Measurements from ENCODE around the gene C20orf204.
"Not testable (repeated sequence)": the region's sequence is repeated elsewhere in the genome, so short reads cannot be mapped to it uniquely, and the experiment has no call there.

C20orf204 gene

GRCh38 chr20:64084685-64085152 is 48.7 kb downstream of the C20orf204 start:
- no peak for DNase-seq

GRCh38 chr20:64086801-64087200 is 50.8 kb downstream of the C20orf204 start:
- DNase-seq, result no peak

GRCh38 chr20:64087226-64087825 is 51.3 kb downstream of the C20orf204 start:
- DNase-seq, result not testable (repeated sequence)

GRCh38 chr20:64088586-64088985 is 52.6 kb downstream of the C20orf204 start:
- DNase-seq, result not testable (repeated sequence)

Data from femur (tissue), 1 donor.